ES-I3 (cell line): Measurements from ENCODE around the gene ASTE1.
A peak's percentile ranks its signal among the peaks of the same experiment; 100 is the strongest.
"Not testable (repeated sequence)": the region's sequence is repeated elsewhere in the genome, so short reads cannot be mapped to it uniquely, and the experiment has no call there.

Source experiments
- H3K36me3 ChIP-seq: 2 replicates; pipeline ENCODE4 v1.6.1; 2013; ENCODE audit warnings: mild to moderate bottlenecking, low read length, control low read depth, moderate library complexity; ENCODE audit not compliant: insufficient read depth
- H3K4me1 ChIP-seq: 2 replicates; pipeline ENCODE4 v1.6.1; 2013; ENCODE audit warnings: mild to moderate bottlenecking, control low read depth, low read length; ENCODE audit not compliant: insufficient read depth
- H3K9ac ChIP-seq: 2 replicates; pipeline ENCODE4 v1.6.1; 2013; ENCODE audit warnings: low read depth, mild to moderate bottlenecking, low read length, moderate library complexity
- H3K9me3 ChIP-seq: 2 replicates; pipeline ENCODE4 v1.6.1; 2013; ENCODE audit warnings: mild to moderate bottlenecking, low read length, moderate library complexity; ENCODE audit not compliant: control insufficient read depth, insufficient read depth

Gene ASTE1

GRCh38 chr3:131026321-131027151 lies at the start of gene ASTE1, which contains the start of gene NEK11:
Gene ASTE1, minus strand, starts transcription at chr3:131026825. Its CDS starts 1,519 bp downstream, at chr3:131025306.
Gene NEK11, plus strand, starts transcription at chr3:131026877. Its CDS starts 2,832 bp downstream, at chr3:131029709.
- Histone ChIP-seq H3K9ac (peak within 1 kb of the TSS; percentile 71), H3K9me3 (no peaks in the 10 kb centered on the region), H3K36me3 (no peaks in the 10 kb centered on the region), H3K4me1 (no peaks in the 10 kb centered on the region)

- Histone ChIP-seq H3K36me3 (no peaks in the 10 kb centered on the region), H3K4me1 (peaks cover 13% of the 10 kb centered on the region), H3K9ac (no peak overlapping the region), H3K9me3 (no peaks in the 10 kb centered on the region)
These were observed 49.2 kb upstream of the ASTE1 start for GRCh38 chr3:131075632-131076328.

- Histone ChIP-seq H3K4me1 (peaks cover 13% of the 10 kb centered on the region), H3K9ac (no peak overlapping the region), H3K36me3 (no peaks in the 10 kb centered on the region), H3K9me3 (no peaks in the 10 kb centered on the region)
These were observed 46.2 kb upstream of the ASTE1 start for GRCh38 chr3:131072845-131073244.

GRCh38 chr3:131072099-131072559 lies 45.5 kb upstream of the ASTE1 start:
- H3K4me1 ChIP-seq, result peaks cover 7% of the 10 kb centered on the region; the same call in 1 of the 2 replicates
- no peaks in the 10 kb centered on the region for H3K9me3 ChIP-seq
- H3K36me3 ChIP-seq, result no peaks in the 10 kb centered on the region
- no peak overlapping the region for H3K9ac ChIP-seq

- Histone ChIP-seq H3K9me3 (no peaks in the 10 kb centered on the region), H3K4me1 (no peaks in the 10 kb centered on the region)
These were observed 41.4 kb upstream of the ASTE1 start for GRCh38 chr3:131067983-131068382.

GRCh38 chr3:131053043-131053859 lies 26.6 kb upstream of the ASTE1 start:
- H3K9me3 ChIP-seq, result no peaks in the 10 kb centered on the region
- no peak overlapping the region for H3K9ac ChIP-seq
- no peaks in the 10 kb centered on the region for H3K36me3 ChIP-seq
- no peaks in the 10 kb centered on the region for H3K4me1 ChIP-seq

More at GRCh38 chr3:131067983-131068382, 41.4 kb upstream of the ASTE1 start:
- H3K36me3 ChIP-seq, result no peaks in the 10 kb centered on the region
- no peak overlapping the region for H3K9ac ChIP-seq

- H3K4me1 ChIP-seq, result no peaks in the 10 kb centered on the region
- H3K9me3 ChIP-seq, result no peaks in the 10 kb centered on the region
- H3K36me3 ChIP-seq, result no peaks in the 10 kb centered on the region
- no peak overlapping the region for H3K9ac ChIP-seq
These were observed 23.4 kb upstream of the ASTE1 start for GRCh38 chr3:131050001-131050400.

- Histone ChIP-seq H3K4me1 (no peaks in the 10 kb centered on the region), H3K9me3 (no peaks in the 10 kb centered on the region), H3K9ac (peak overlapping the region; percentile 1; the same call in 1 of the 2 replicates), H3K36me3 (no peaks in the 10 kb centered on the region)
These were observed 21.4 kb upstream of the ASTE1 start for GRCh38 chr3:131048030-131048429.

GRCh38 chr3:131047582-131047981 lies 21.0 kb upstream of the ASTE1 start:
- peak overlapping the region; percentile 1; the same call in 1 of the 2 replicates for H3K9ac ChIP-seq
- H3K9me3 ChIP-seq, result no peaks in the 10 kb centered on the region
- no peaks in the 10 kb centered on the region for H3K36me3 ChIP-seq
- H3K4me1 ChIP-seq, result no peaks in the 10 kb centered on the region; the same call in 1 of the 2 replicates

- not testable (repeated sequence) for H3K4me1 ChIP-seq, H3K36me3 ChIP-seq, H3K9me3 ChIP-seq, H3K9ac ChIP-seq
These were observed 15.8 kb upstream of the ASTE1 start for GRCh38 chr3:131042271-131042985.

- Histone ChIP-seq H3K9ac (no peak overlapping the region), H3K9me3 (no peaks in the 10 kb centered on the region), H3K4me1 (peaks cover 6% of the 10 kb centered on the region; the same call in 1 of the 2 replicates), H3K36me3 (no peaks in the 10 kb centered on the region)
These were observed 11.7 kb upstream of the ASTE1 start for GRCh38 chr3:131038326-131038725.

- Histone ChIP-seq H3K9ac (no peak overlapping the region), H3K9me3 (no peaks in the 10 kb centered on the region), H3K36me3 (no peaks in the 10 kb centered on the region), H3K4me1 (0 out of 2 replicates have a peak, but pooled peaks cover 6% of the 10 kb centered on the region)
These were observed 10.4 kb upstream of the ASTE1 start for GRCh38 chr3:131036986-131037385.

- no peaks in the 10 kb centered on the region for H3K36me3 ChIP-seq
- no peak overlapping the region for H3K9ac ChIP-seq
- 0 out of 2 replicates have a peak, but pooled peaks cover 3% of the 10 kb centered on the region for H3K4me1 ChIP-seq
- no peaks in the 10 kb centered on the region for H3K9me3 ChIP-seq
These were observed 9.7 kb upstream of the ASTE1 start for GRCh38 chr3:131036200-131036816.
